NB4 (cell line): ENCODE results near the gene SORBS1.

ENCODE experiments used
- DNase-seq: peaks from one replicate; pipeline ENCODE4 v3.0.0; 2010; ENCODE audit warnings: low read depth
- H3K4me3 ChIP-seq: one replicate; pipeline ENCODE4 v1.5.1; 2011; ENCODE audit warnings: mild to moderate bottlenecking, low read depth, low read length, moderate library complexity
- MYC ChIP-seq: IDR thresholded peaks from 2 replicates; pipeline ENCODE4 v1.6.1; 2011; ENCODE audit warnings: low read depth, low read length
- POLR2A ChIP-seq: IDR thresholded peaks from 2 replicates; pipeline ENCODE4 v1.6.1; 2011; ENCODE audit warnings: mild to moderate bottlenecking; ENCODE audit not compliant: insufficient read length; ENCODE audit errors: extremely low read depth
- TF ChIP-seq, protein P1 (sequence below): IDR thresholded peaks from one replicate; pipeline ENCODE4 v1.5.1; 2012; ENCODE audit warnings: low read depth, low read length
- TF ChIP-seq, protein P2 (sequence below): IDR thresholded peaks from 2 replicates; pipeline ENCODE4 v1.6.1; 2011; ENCODE audit warnings: low read depth, low read length

SORBS1 gene

DNA sequence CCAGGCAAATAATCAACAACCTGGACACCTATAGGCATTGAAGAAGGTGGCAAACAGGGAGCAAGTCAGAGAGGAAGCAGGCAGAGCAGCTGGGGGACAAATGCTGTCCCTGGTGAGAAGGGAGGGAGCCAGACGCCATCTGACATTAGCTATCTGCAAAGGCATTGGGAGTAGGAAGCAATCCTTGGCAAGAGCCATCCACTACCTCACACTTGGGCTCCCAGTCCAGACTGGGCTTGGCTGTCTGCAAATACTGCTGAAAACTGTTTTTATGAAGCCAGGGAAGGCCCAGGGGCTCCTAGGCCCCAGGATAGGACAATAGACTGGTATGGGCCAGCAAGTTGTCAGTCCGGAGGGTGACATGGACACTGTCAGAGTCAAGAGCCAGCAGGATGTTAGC lies 132.5 kb downstream of the SORBS1 start:
- TF ChIP-seq POLR2A (no peak), MYC (no peak)
- TF ChIP-seq, protein P1, sequence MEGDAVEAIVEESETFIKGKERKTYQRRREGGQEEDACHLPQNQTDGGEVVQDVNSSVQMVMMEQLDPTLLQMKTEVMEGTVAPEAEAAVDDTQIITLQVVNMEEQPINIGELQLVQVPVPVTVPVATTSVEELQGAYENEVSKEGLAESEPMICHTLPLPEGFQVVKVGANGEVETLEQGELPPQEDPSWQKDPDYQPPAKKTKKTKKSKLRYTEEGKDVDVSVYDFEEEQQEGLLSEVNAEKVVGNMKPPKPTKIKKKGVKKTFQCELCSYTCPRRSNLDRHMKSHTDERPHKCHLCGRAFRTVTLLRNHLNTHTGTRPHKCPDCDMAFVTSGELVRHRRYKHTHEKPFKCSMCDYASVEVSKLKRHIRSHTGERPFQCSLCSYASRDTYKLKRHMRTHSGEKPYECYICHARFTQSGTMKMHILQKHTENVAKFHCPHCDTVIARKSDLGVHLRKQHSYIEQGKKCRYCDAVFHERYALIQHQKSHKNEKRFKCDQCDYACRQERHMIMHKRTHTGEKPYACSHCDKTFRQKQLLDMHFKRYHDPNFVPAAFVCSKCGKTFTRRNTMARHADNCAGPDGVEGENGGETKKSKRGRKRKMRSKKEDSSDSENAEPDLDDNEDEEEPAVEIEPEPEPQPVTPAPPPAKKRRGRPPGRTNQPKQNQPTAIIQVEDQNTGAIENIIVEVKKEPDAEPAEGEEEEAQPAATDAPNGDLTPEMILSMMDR = no peak
- TF ChIP-seq, protein P2, sequence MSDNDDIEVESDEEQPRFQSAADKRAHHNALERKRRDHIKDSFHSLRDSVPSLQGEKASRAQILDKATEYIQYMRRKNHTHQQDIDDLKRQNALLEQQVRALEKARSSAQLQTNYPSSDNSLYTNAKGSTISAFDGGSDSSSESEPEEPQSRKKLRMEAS = no peak
- no peak for DNase-seq
- no peak overlapping the region for H3K4me3 ChIP-seq

DNA sequence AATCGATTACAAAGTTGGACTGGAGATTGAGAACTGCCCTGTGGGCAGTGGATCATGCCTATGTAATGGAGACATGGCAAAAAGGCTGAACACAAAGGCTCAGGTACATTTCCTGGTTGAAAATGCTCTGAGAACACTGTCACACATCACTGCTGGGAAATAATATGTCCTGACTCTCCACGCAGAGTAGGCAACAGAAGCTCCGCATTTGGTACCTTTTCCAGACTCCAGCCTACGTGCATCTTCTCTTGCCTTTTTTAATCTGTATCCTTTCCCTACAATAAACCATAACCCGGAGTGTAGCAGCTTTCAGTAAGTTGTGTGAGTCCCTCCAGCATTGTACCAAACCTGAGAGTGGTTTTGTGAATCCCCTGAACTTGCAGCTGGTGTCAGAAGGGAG lies 134.7 kb downstream of the SORBS1 start:
- H3K4me3 ChIP-seq = no peak overlapping the region
- DNase-seq = no peak
- TF ChIP-seq, protein P1 = no peak
- no peak for TF ChIP-seq POLR2A
- TF ChIP-seq, protein P2 = no peak
- TF ChIP-seq MYC = no peak

DNA sequence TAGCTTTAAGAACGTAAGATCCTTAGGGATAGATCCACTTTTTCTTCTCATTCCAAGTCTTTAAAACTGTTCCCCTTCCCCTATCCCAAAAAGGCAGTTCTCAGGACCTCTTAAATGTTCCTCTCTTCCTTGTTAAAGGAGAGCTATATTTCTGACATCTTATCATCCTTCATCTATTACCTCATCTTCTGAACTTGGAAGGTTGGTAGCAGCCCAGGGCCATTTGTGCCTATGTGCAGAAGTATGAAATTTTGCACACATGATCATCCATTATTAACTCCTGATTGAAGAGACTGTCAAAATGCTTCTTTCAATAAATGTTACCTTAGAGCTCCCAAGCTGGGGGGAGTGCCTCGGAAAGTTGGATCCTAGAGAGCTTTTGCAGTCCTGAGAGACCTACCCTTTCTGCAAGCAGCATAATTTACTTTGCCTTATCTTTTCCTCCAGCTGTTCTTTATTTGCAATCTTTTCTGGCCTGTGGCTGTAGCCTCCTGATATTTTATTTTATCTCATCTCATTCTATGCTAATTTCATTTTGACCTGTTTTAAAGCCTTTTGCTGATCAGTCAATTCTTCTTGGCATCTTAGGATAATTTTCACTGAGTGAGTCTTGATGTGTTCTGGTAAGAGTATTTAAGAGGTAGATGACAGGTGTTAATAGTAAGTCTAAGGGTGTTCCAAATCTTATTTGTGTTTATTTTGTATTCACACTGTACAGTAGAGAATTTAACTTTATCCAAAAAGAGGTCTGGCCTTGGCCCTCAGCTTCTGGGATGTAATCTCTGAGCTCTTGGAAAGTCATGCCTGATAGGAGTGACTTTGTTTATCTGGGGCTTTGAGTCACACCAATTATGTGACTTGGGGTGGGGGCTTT lies 135.3 kb downstream of the SORBS1 start:
- TF ChIP-seq, protein P1 = no peak
- TF ChIP-seq POLR2A = no peak
- no peak for TF ChIP-seq MYC
- TF ChIP-seq, protein P2 = no peak
- no peak for DNase-seq

DNA sequence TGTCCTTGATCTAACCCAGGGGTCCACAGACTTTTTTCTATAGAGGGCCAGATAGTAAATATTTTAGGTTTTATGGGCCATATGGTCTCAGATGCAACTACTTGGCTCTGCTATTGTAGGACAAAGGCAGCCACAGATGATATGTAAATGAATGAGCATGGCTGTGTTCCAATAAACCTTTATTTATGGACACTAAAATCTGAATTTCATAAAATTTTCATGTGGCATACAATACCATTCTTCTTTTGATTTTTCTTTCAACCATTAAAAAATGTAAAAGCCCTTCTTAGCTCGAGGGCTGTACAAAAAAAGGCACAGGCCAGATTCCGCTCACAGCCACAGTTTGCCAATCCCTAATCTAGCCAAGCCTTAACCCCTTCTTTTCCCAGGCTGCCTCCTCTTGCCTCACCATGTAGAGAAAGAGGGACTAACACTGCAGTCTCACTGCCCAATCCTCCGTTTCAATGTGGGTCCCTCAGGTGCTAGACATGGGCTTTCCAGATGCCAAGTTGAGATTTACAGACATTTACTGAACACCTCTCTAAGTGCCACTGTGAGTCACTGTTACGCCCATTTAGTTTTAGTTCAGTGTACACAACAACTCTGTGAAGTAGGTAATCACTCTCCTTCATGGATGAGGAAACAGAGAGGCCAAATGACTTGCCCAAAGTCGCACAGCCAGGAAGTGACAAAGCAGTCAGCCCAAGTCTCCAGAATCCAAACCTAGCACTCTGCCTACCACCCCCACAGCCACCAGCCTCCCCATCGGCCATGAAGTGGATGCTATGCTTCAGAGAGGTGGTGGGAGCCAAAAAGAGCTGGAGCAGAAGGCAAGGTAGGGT lies 137.8 kb downstream of the SORBS1 start:
- DNase-seq = no peak
- TF ChIP-seq, protein P2 = no peak
- no peak for TF ChIP-seq POLR2A
- TF ChIP-seq MYC = no peak
- TF ChIP-seq, protein P1 = no peak
- H3K4me3 ChIP-seq = no peak overlapping the region

More for the DNA sequence above, 135.3 kb downstream of the SORBS1 start:
- no peak overlapping the region for H3K4me3 ChIP-seq

DNA sequence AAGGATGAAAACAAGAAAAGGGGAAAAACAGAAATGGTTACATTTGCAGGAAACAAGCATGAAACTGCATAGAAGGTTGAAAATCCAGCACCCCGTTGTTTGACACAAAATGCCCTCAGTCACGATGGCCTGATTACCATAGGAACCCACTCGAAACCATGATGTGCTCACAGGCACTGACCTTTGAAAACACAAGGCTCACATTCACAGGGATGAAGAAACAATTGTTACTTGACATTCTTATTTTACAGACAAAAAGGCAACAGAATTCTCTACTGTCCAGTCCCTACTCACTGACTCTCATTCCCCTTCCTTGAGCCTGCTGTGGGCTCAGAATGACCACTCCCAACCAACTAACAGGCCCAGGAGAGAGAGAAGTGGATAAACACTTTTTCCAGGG lies 138.9 kb downstream of the SORBS1 start:
- H3K4me3 ChIP-seq = no peak overlapping the region
- DNase-seq = no peak
- TF ChIP-seq POLR2A (no peak), MYC (no peak)
- TF ChIP-seq, protein P2 = no peak
- TF ChIP-seq, protein P1 = no peak
